Iris pigment epithelial cell (primary cell): Measurements from ENCODE around the gene CCDC195.

Source experiments
- DNase-seq: peaks from one replicate; pipeline ENCODE4 v3.0.0-alpha.2; 2011; ENCODE audit warnings: low read depth

Gene CCDC195, protein sequence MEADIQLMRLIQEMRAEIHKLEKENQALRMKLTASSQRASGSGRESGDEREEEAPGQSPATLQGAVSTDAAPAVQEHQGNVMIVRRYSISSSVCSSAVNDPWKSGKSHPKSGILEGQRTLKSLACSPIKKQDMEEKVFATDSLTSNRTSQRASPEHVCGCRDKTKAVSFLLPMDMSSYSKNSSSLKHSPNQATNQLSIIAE

DNA sequence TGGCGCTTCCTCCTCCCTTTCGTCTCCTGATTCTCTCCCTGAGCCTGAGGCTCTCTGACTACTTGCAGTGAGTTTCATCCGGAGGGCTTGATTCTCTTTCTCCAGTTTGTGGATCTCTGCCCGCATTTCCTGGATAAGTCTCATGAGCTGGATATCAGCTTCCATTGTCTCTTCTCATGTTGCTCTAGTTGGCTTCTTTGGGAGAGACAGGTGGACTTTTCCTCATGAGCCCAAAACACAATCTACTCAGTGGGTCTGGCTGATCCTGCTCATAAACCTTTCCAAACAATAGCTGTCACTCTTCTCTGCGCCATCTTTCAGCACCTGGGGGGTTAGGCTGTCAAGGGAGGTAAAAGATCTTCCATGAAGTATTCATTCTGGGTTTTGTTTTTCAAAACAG is at the start of gene CCDC195:
TSS of gene CCDC195 (minus strand) at position 165 of the 400 bp plus-strand sequence. CDS start at position 165, 0 bp downstream.
- DNase-seq = no peak

DNA sequence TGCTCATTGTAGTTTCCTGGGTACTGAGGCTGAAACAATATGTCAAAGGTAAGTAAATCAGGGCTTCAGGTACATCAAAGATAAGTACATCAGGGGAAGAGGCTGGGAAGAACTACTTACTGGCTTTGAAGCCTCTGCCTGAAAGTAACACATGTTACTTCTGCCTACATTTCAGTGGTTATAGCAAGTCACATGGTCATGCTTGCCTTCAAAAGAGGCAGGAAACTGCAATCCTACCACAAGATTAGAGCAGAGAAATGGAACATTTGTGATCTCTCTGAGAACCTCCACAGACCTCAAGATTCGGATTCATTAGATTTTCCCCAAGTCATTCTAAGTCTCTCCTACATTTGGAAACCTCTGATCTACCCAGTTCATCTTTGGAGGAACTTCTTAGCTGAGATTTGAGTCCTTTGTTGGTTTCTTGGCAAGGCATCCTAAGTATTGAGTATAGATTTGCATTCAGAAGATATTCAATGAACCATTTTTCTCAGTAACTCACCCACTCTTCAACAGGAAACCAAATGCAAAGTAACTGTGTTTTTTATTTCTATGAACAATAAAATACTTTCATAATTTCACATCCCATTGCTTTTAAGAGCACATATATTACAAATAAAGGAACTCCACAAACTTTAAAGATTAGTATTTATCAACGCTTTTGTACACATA is 48.5 kb upstream of the CCDC195 start:
- no peak for DNase-seq

DNA sequence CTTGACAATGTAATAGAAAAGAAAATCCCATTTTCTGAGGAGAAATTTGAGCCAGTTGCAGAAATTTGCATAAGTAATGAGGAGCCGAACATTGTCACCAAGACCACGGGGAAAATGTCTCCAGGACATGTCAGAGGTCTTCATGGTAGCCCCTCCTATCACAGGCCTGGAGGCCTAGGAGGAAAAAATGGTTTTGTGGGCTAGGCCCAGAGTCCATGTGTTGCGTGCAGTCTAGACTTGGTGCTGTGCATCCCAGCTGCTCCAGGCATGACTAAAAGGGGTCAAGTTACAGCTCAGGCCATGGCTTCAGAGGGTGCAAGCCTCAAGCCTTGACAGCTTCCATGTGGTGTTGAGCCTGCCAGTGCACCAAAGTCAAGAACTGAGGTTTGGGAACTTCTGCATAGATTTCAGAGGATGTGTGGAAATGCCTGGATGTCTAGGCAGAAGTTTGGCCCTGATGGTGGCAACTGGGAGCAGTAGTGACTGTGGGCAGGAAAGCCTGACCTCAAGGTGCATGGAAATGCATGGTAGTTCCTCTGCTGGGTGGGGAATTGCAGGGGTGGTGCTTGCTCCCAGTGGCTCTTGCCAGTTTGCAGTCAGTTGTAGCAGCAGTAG is 41.9 kb upstream of the CCDC195 start:
- DNase-seq = no peak

- DNase-seq = peak; percentile 10
These were observed 37.8 kb upstream of the CCDC195 start for GRCh38 chr2:224753743-224754540.

DNA sequence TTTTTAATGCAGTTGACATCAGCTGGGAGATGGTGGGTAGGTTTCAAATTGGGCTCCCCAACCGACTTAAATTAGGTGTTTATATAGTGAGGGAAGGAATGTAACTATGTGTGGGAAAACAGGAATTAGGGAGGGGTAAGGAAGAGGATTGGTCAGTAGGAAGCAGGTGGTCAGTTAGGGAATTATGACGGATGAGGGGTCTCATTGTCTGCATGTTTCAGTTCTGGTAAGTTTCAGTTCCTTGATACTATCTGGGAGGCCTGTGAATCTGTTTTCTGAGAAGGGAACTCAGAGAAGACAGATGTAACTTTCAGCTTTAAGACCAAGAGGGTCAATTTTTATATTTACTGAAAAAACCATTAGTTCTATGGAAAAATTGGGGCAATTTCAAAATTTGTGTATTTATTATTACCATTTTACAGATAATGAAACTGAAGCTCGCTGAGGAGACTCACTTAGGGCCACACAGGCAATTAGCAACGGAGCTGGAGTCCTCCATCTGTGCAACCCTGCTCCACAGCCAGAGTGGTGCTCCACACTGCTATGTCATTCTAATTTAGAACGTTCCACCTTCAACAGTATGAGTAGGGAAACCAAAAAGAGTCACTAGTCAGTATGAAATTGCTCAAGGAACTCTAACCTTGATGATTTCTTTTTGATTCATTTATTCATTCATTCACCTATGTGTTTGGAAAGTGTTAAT is 36.0 kb upstream of the CCDC195 start:
- no peak for DNase-seq

- DNase-seq = no peak
These were observed 33.0 kb upstream of the CCDC195 start for GRCh38 chr2:224749136-224749535.

- DNase-seq = no peak
These were observed 31.6 kb upstream of the CCDC195 start for GRCh38 chr2:224747765-224748164.

DNA sequence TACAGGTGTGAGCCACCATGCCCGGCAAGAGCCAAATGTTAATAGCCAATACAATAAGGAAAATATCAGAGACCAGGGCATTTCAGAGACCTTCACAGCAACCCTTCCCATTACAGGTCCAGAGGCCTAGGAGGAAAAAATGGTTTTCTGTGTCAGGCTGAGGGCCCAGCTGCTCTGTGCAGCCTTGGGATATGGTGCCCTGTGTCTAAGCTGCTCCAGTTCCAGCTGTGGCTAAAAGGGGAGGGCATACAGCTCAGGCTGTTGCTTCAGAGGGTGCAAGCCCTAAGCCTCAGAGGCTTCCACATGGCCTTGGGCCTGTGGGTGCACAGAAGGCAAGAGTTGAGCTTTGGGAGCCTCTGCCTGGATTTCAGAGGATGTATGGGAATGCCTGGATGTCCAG is 20.1 kb upstream of the CCDC195 start:
- no peak for DNase-seq

DNA sequence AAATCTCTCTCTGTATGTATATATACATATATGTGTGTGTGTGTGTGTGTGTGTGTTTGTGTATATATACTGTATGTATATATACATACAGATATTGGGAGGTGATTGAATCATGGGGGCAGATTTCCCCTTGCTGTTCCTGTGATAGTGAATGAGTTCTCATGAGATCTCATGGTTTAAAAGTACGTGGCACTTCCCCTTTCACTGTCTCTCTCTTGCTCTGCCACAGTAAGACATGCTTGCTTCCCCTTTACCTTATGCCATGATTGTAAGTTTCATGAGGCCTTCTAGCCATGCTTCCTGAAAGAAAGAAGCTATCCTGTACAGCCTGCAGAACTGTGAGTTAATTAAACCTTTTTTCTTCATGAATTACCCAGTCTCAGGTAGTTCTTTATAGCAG is 18.8 kb upstream of the CCDC195 start:
- DNase-seq = no peak

GRCh38 chr2:224731665-224732064 is 15.5 kb upstream of the CCDC195 start:
- DNase-seq = no peak

DNA sequence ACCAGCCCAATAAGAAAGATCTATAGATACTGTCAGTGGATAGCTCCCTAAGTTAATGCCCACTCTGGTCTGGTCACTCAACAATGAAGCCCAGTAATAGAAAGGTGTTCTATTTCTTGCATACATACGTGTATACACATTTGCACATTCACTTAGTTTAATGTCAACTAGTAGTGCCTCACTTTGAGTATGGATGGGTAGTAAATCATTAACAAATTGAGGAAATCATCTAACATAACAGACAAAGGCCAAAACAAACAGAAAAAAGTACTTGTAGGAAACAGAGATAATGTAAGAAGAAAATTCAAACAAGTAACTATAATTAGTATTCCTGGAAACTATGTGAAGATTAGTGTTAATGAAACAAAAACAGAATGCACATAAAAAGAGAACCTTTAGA is 13.3 kb upstream of the CCDC195 start:
- DNase-seq = no peak

GRCh38 chr2:224724331-224724730 is 8.2 kb upstream of the CCDC195 start:
- no peak for DNase-seq

DNA sequence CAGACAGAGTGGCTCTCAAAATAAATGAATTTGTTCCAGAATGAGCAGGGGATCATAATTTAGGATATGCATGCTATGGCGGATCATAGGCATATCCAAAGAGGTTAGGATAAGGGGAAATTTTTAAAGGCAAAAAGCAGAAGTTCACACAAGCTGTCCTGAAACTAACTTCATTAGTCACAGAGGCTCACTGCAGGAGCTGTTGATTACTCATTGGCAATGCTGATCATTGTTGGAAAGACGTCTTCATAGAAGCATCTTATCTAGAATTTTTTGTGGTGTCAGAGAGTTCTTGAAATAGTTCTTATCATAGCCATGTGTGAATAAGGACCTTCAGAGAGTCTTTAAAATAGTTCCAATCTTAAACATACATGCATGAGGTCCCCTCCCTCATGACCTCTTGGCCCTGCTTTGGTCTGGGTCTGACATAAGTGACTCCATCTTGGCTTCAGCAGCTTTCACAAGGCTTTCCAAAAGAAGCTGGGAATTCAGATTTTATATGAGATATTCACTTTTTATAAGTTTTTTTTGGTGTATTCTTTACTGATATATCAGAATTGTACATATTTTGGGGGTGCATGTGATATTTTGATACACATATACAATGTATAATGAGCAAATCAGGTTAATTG is 7.5 kb upstream of the CCDC195 start:
- peak; percentile 51 for DNase-seq

DNA sequence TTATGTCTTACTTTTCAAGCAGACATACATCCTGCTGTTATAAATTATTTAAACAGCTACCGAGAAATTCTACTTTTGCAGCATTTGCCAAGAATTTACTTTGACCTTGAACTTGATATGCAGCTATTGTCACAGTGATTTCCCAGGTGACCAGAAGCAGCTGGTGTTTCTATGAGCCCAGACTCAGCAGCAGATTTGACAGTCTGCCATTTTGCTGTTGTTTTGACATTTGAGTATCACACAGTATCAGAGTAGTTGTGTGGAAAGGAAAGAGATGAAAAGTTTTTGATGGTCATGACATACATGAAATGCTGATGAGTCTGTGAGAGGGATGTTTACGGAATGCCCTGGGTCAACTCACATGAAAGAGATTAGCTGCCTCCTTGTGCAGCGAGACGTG is 6.6 kb upstream of the CCDC195 start:
- peak; percentile 3 for DNase-seq

GRCh38 chr2:224722250-224722649 is 6.1 kb upstream of the CCDC195 start:
- peak; percentile 68 for DNase-seq

DNA sequence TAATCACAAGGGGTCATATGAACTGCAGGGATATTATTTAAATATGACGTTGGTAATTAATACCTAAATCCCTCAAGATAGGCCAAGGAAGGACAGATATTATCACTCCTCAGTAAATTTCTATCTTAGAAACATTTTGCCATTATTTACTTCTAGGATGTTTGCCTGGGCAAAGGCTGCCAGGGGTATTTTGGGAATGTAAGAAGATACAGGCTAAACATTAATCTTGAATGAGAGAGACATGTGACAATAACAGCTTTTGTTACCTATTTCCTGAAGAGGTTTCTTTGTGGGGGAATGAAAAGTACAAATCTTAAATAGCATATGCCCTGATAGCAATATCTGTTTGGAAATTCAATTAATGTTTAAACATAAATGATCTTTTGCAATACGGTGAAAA is 756 bp upstream of the CCDC195 start:
- no peak for DNase-seq

GRCh38 chr2:224711859-224712665 is 4.1 kb downstream of the CCDC195 start:
- DNase-seq = peak; percentile 20

DNA sequence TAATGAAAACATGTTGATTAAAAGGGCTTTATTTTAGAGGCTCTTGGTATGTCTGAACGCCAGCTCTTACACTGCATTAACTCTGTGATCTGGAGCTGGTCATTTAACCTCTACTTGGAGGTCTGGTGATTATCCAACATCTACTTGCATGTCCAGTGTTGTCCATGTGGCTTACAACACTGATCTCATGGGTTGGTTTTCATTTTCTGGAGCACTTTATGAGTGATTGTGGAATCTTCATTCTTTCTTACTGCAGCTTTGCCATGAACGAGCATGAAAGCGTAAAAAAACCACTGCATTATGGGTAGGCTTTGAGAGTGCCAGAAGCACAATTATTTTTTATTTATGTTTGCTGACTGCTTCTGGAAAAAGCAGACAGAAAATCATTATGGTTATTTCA is 4.8 kb downstream of the CCDC195 start:
- DNase-seq = no peak

DNA sequence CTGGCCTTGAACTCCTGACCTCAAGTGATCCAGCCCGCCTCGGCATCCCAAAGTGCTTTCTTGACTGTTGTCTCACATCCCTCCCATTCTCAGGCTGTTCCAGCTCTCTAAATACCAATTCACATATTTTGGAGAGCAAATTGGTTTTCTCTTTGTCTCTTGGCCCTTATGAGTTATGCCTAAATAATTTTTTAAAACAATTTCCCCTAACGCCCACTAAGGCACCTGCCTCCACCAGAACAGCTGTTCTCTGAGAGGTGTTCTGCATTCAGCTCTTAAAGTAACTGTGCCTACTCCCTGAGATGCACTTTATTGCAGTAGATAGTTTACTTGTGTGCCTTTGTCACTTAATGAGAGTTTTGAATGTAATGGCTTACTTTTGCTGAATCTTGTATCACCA is 6.9 kb downstream of the CCDC195 start:
- no peak for DNase-seq

- DNase-seq = no peak
These were observed 21.7 kb downstream of the CCDC195 start for GRCh38 chr2:224694502-224694901.

DNA sequence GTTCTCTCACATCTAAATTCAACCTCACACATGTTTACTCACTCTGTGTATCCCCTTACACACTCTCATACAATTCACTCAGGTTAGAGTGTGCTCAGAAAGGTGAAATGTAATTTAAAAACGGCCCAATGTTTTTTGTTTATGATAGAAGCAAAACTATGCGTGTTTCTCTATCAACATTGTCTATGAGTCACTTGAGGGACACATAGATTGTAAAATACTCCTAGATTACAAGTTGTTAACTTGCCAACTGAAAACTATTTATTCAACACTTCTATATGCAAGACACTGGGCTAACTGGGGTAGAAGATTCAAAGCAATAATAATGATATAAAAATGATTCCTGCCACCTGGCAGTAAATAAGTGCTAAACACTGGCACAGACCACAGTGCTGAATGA is 24.6 kb downstream of the CCDC195 start:
- peak; percentile 51 for DNase-seq
